ENCODE measurements around the gene KRTAP10-4. TPM values are rescaled to one million over a fixed set of nuclear protein-coding genes. Genes with fewer than 3 reads are reported as not detected.
A peak's percentile ranks its signal among the peaks of the same experiment; 100 is the strongest.

The KRTAP10-4 gene
- total and polyA plus RNA-seq, 12 donors = not detected

DNA sequence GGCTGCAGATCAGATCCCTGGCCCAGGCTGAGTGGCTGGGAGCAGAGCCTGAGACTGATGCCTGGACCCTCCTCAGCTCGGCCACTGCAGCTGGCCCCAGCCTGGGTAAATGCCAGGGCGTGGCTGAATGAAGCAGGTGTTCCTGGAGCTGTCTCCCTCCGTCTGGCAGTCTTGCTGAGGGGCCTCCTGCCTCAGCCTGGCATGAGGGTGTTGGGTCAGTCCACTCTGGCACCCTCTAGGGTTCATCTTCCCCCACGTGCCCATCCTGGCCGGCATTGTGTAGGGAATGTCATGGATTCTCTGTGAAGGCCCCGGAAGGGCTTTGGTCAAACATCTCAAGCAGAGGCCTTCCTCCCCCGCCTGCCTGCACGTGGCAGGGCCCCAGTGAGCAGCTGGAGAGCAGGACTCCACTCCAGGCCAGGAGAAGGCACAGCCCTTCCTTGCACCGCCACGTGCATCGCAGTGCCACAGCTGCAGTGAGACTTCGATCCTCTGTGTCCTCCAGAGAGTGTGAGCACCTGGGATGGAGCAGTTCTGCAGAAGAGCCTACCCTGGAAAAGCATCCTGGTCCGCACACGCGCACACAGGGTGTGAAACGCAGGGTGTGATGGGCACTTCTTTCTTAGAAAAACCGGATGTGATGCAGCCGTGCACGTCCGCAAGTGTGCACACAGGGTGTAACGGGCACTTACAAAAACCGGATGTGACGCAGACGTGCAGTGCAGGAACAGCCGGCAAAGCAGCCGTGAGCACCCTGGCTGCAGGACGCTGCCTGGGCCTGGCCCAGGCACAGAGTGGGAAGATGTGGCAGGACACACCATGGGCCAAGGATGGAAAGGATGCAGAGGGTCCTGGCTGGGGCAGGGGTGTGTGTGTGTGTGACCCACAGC lies 4.6 kb upstream of the KRTAP10-4 start:
- peaks cover 0 to 18% (median 0%) of the 10 kb centered on the region in 7 donors for H3K27me3 ChIP-seq
- H3K36me3 ChIP-seq = no peaks in the 10 kb centered on the region
- no peak overlapping the region for H3K4me3 ChIP-seq
- DNase-seq = no peak
- peaks cover 0 to 6% (median 0%) of the 10 kb centered on the region in 9 donors for H3K4me1 ChIP-seq
- ATAC-seq = peak in 1 of 8 donors; percentile 55
- no peak overlapping the region for H3K27ac ChIP-seq
- intact Hi-C loops (cut with DNase I) = no loop called here
- WGBS, 2 donors = 74 to 75% methylated on average over 27 of the region's 27 CpGs
- H3K9me3 ChIP-seq = peaks cover 0 to 25% (median 1%) of the 10 kb centered on the region in 11 donors
- TF ChIP-seq, protein P1, sequence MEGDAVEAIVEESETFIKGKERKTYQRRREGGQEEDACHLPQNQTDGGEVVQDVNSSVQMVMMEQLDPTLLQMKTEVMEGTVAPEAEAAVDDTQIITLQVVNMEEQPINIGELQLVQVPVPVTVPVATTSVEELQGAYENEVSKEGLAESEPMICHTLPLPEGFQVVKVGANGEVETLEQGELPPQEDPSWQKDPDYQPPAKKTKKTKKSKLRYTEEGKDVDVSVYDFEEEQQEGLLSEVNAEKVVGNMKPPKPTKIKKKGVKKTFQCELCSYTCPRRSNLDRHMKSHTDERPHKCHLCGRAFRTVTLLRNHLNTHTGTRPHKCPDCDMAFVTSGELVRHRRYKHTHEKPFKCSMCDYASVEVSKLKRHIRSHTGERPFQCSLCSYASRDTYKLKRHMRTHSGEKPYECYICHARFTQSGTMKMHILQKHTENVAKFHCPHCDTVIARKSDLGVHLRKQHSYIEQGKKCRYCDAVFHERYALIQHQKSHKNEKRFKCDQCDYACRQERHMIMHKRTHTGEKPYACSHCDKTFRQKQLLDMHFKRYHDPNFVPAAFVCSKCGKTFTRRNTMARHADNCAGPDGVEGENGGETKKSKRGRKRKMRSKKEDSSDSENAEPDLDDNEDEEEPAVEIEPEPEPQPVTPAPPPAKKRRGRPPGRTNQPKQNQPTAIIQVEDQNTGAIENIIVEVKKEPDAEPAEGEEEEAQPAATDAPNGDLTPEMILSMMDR (IDR thresholded peaks at IDR 0.05) = no peak

DNA sequence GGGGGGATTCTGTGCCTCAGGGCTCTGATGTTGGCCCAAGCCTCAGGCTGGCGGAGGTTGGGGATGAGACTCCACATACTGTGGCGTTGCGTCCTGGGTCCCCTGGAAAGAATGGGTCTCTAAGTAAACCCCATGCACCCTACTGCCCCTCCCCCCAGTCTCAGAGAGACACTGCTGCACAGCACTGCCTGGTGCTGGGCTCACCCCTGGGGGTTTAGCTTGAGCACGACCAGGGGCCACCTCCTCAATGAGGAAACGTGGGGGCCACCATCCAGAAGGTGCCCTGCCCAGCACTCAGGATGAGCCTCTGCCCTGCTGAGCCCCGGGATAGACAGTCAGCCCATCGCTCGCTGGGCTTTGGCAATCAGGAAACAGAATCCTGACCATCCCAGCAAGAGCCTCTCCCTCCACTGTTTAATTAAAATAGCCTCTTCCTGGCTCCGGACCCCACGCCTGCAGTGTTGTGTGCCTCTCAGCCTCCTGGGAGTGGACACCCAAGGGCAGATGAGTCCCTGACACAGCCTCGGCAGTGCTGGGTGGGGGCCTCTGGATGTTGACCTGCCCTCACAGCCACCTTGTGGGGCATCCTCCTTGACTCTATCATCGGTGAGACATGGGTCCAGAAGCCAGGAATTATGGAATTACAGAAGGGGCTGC lies 3.5 kb upstream of the KRTAP10-4 start:
- intact Hi-C loops (cut with DNase I) = no loop called here
- Histone ChIP-seq H3K4me3 (no peak overlapping the region), H3K27me3 (peaks cover 0 to 26% (median 0%) of the 10 kb centered on the region in 7 donors), H3K36me3 (no peaks in the 10 kb centered on the region), H3K4me1 (peaks cover 0 to 5% (median 0%) of the 10 kb centered on the region in 9 donors), H3K9me3 (peaks cover 0 to 19% (median 0%) of the 10 kb centered on the region in 11 donors), H3K27ac (no peak overlapping the region)
- ATAC-seq (no peak), DNase-seq (no peak)
- TF ChIP-seq, protein P1 (IDR thresholded peaks at IDR 0.05) = no peak
- 76 to 77% methylated on average over 12 of the region's 12 CpGs for WGBS, 2 donors

DNA sequence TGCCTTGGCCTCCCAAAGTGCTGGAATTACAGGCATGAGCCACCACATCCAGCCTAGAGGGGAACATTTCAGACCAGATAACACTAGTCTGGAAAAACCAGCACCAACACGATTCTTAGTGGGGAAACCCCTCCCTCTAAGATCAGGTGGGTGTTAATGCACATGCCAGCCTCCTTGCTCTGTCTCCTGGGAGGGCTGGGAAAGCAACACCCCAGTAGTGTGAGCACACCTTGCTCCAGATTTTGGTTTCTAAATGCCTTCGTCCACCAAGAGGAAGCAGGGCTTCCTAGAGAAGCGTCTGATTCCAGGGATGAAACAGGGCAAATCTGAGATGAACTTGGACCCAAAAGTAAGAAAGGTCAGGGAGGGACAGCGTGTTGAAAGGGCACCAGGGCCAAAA lies 2.2 kb upstream of the KRTAP10-4 start:
- WGBS, 2 donors = 64 to 72% methylated on average over 4 of the region's 4 CpGs
- ATAC-seq (no peak), DNase-seq (no peak)
- H3K36me3 ChIP-seq = no peaks in the 10 kb centered on the region
- TF ChIP-seq, protein P1 (IDR thresholded peaks at IDR 0.05) = no peak
- H3K4me1 ChIP-seq = no peaks in the 10 kb centered on the region
- H3K9me3 ChIP-seq = peaks cover 0 to 19% (median 0%) of the 10 kb centered on the region in 11 donors
- no peak overlapping the region for H3K4me3 ChIP-seq
- no peak overlapping the region for H3K27ac ChIP-seq
- intact Hi-C loops (cut with DNase I) = no loop called here
- H3K27me3 ChIP-seq = peaks cover 0 to 30% (median 0%) of the 10 kb centered on the region in 7 donors

Measured in heart right ventricle (tissue), 16 donors.